Mucosa of descending colon (tissue), 3 donors: ENCODE data around the gene ZNF579. TPM values are rescaled to one million over a fixed set of nuclear protein-coding genes. Genes with fewer than 3 reads are reported as not detected.

Source experiments
- ATAC-seq: fragments of 200-7000 bp; cut with Tn5 transposase; one replicate; pipeline ENCODE4 v1.9.1; 2020; ENCODE audit warnings: mild to moderate bottlenecking, moderate library complexity
- DNase-seq, 3 donors: peaks; one replicate each; pipeline ENCODE4 v3.0.0-alpha.2; 2020
- H3K36me3 ChIP-seq: fragments of 200-600 bp; one replicate; pipeline ENCODE4 v1.8.0; 2021; ENCODE audit warnings: low read depth, mild to moderate bottlenecking
- H3K4me1 ChIP-seq: fragments of 200-600 bp; one replicate; pipeline ENCODE4 v1.8.0; 2021; ENCODE audit warnings: low read depth, mild to moderate bottlenecking
- H3K4me3 ChIP-seq: fragments of 200-600 bp; one replicate; pipeline ENCODE4 v1.8.0; 2021; ENCODE audit warnings: mild to moderate bottlenecking
- H3K9me3 ChIP-seq: fragments of 200-600 bp; one replicate; pipeline ENCODE4 v1.8.0; 2021; ENCODE audit warnings: mild to moderate bottlenecking
- CTCF ChIP-seq: fragments of 200-600 bp; IDR thresholded peaks from one replicate; pipeline ENCODE4 v1.8.0; 2022; ENCODE audit warnings: antibody characterized with exemption, mild to moderate bottlenecking
- intact Hi-C, 2 donors: fragments of 100-400 bp; cut with DNase I in 1 of 2; cut with micrococcal nuclease in 1 of 2; formaldehyde crosslinking; loops; one replicate each; pipeline versions ENCODE4 v1.11.0 to v1.11.1; 2022; cut with DNase I, micrococcal nuclease
- total RNA-seq, 3 donors: library from RNA; stranded (reverse); fragmentation: NEBNext Ultra II Directional in 2 of 3; extraction: Animal tissue kit (Norgen Biotek cat#: 25700) in 2 of 3; gene quantifications; one replicate each; pipeline versions ENCODE4 v1.2.1 to v1.2.4, GENCODE V29; 2021 to 2023
- donor health status: DM: no; HTN: no; CAD: no; lungs with moderate emphysema.
- donor health status: DM: no; HTN: no; CAD: no.
- donor health status: DM: no; HTN: yes; CAD: no.

ZNF579 gene
- total RNA-seq, 3 donors from 2014 or later: 6.2 to 13.6 (median 7.2) TPM

- Histone ChIP-seq H3K36me3 (peaks cover 3% of the 10 kb centered on the region), H3K4me3 (no peak overlapping the region), H3K4me1 (no peaks in the 10 kb centered on the region), H3K9me3 (no peaks in the 10 kb centered on the region)
- TF ChIP-seq CTCF: no peak
- DNase-seq: no peak
- ATAC-seq: no peak
- intact Hi-C loops: no loop called here
Measured at GRCh38 chr19:55619286-55619685, 38.6 kb upstream of the ZNF579 start.

- intact Hi-C loops: no loop called here
- Histone ChIP-seq H3K36me3 (peaks cover 3% of the 10 kb centered on the region), H3K4me1 (no peaks in the 10 kb centered on the region), H3K9me3 (no peaks in the 10 kb centered on the region), H3K4me3 (no peak overlapping the region)
- no peak for ATAC-seq
- TF ChIP-seq CTCF: no peak
- DNase-seq: no peak
Measured at GRCh38 chr19:55618426-55618825, 37.8 kb upstream of the ZNF579 start.

- TF ChIP-seq CTCF: no peak
- H3K9me3 ChIP-seq: no peaks in the 10 kb centered on the region
- H3K4me3 ChIP-seq: no peak overlapping the region
- no peaks in the 10 kb centered on the region for H3K4me1 ChIP-seq
- ATAC-seq: no peak
- intact Hi-C loops: no loop called here
- peaks cover 3% of the 10 kb centered on the region for H3K36me3 ChIP-seq
- DNase-seq: no peak
Measured at GRCh38 chr19:55617426-55617825, 36.8 kb upstream of the ZNF579 start.

GRCh38 chr19:55616395-55616875 is 35.8 kb upstream of the ZNF579 start:
- ATAC-seq (no peak), DNase-seq (no peak)
- intact Hi-C loops: no loop called here
- H3K4me3 ChIP-seq: no peak overlapping the region
- no peak for TF ChIP-seq CTCF
- H3K4me1 ChIP-seq: no peaks in the 10 kb centered on the region
- peaks cover 3% of the 10 kb centered on the region for H3K36me3 ChIP-seq
- H3K9me3 ChIP-seq: no peaks in the 10 kb centered on the region

- no peak for TF ChIP-seq CTCF
Measured at GRCh38 chr19:55615543-55616394, 35.1 kb upstream of the ZNF579 start.

More at GRCh38 chr19:55615543-55616394, 35.1 kb upstream of the ZNF579 start:
- intact Hi-C loops: no loop called here
- no peaks in the 10 kb centered on the region for H3K4me1 ChIP-seq
- peaks cover 3% of the 10 kb centered on the region for H3K36me3 ChIP-seq
- no peaks in the 10 kb centered on the region for H3K9me3 ChIP-seq
- no peak for DNase-seq
- H3K4me3 ChIP-seq: no peak overlapping the region
- no peak for ATAC-seq
